HG03558 (cell line): Measurements from ENCODE around the gene CCDC80.

Experiments used
- ATAC-seq: cut with Tn5 transposase; IDR thresholded peaks from one replicate; pipeline ENCODE4 v1.9.1; 2021; ENCODE audit warnings: moderate number of reproducible peaks; ENCODE audit not compliant: unreplicated experiment; ENCODE audit errors: extremely low read depth

CCDC80 gene, protein sequence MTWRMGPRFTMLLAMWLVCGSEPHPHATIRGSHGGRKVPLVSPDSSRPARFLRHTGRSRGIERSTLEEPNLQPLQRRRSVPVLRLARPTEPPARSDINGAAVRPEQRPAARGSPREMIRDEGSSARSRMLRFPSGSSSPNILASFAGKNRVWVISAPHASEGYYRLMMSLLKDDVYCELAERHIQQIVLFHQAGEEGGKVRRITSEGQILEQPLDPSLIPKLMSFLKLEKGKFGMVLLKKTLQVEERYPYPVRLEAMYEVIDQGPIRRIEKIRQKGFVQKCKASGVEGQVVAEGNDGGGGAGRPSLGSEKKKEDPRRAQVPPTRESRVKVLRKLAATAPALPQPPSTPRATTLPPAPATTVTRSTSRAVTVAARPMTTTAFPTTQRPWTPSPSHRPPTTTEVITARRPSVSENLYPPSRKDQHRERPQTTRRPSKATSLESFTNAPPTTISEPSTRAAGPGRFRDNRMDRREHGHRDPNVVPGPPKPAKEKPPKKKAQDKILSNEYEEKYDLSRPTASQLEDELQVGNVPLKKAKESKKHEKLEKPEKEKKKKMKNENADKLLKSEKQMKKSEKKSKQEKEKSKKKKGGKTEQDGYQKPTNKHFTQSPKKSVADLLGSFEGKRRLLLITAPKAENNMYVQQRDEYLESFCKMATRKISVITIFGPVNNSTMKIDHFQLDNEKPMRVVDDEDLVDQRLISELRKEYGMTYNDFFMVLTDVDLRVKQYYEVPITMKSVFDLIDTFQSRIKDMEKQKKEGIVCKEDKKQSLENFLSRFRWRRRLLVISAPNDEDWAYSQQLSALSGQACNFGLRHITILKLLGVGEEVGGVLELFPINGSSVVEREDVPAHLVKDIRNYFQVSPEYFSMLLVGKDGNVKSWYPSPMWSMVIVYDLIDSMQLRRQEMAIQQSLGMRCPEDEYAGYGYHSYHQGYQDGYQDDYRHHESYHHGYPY

DNA sequence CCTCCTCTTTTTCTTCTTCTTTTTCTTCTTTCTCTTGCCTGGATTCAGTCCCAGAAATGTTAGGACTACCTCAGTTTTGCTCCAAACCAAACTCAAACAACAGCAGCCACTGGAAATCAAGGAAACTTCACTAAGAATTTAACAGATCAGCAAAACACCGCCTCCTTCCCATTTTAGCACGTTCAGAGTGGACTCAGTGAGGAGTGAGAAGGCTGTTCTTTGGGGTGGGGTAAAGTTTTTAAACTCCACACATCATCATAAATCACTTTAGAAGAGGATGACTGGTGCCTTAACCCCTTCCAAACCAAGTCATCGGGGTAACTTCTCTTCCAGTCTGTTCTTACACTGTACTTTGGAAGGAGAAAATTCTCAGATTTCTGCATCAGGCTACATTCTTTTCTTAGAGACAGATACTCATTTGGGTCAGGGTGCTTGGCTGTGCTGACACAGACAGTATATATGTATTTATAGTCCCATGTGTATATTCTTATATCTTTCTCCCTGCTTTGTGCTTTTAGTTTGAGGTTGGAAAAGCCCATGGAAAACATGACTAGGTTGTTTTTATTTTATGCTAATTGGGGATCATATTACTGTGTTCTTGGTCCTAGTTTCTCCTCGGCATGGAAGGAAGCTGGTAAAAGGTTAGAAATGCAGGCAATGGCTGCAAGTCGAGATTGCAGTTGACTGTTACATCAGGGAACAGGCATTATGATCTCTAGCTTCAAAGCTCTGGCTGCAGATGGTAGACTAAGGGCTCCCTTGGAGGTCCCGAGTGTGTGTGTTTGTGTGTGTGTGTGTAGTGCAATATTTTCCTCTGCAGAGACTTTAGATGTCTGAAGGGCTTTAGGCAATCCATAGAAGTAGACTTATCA is at the start of gene CCDC80:
Gene CCDC80, minus strand, starts transcription at position 214 of the 872 bp plus-strand sequence. CDS start 1,238 bp downstream, outside the sequence.
- ATAC-seq = no peak

DNA sequence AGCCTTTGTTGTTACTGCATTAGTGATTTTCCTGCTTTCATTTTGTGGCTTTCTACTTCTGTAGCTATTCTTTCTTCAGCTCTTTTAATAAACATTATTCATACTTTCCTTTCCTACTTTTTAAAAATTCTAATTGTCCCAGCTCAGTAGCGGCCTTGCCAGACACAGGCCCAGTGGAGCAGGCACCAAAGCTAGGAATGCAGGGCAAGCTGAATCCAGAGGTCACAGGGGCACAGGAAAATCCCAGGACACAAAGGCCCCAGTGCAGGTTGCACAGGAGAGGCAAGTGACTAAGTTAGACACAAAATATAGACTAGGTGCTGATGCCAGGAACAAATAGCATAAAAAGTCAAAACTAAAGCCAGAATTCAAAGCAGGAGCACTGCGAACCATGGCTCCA is 49.0 kb upstream of the CCDC80 start:
- ATAC-seq = no peak

- no peak for ATAC-seq
Observed at GRCh38 chr3:112689385-112689784, 48.4 kb upstream of the CCDC80 start.

GRCh38 chr3:112688819-112689218 is 47.9 kb upstream of the CCDC80 start:
- no peak for ATAC-seq

DNA sequence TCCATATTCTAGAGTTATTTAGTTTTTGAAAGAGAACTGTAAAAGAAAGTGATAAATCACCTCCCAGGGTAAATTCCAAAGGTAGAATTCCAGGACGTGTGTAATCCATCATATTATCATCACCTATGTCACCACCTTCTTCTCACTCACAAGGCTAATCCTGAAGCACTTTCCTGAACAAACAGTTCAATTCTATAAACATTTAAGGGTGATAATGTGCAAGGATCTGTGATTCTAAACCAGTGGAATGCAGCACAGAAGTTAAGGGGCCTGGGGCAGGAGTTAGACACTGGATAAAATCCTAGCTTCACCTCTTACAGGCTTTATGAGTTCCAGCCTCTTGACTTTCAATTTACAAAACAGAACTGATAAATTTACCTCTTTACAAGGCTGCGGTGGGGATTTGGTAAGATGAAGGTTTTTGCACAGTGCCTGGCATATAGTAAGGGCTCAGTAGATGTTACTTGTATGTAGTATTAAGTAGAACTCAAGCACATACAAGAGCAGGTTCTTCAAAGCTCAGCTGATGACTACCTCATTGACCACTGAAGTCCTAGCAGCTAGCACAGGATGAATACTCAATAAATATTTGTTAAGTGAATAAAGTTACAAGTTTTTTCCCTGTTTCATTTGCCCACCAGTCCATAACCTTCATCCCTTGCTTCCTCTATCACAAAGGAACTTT is 47.3 kb upstream of the CCDC80 start:
- no peak for ATAC-seq

DNA sequence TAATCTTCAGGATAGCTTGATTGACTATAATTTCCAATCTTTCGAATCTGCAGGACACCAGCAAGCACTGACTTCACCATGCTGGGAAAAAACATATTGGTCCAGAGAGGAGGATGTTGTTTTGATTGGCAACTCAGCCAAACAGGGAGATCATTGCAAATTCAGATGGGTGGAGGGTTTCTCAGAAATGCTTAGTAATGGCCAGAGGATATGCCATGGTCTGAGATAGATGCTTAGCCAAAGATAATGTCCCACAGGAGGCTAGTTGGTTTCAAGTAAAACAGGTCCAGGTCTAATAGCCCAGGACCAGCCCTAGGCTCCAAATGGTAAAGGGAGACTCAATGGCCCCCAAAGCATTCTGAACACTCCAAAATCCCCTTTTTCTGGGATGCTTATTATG is 46.7 kb upstream of the CCDC80 start:
- no peak for ATAC-seq

GRCh38 chr3:112687211-112687610 is 46.3 kb upstream of the CCDC80 start:
- ATAC-seq = no peak

- ATAC-seq = no peak
Observed at GRCh38 chr3:112685956-112686799, 45.2 kb upstream of the CCDC80 start.

DNA sequence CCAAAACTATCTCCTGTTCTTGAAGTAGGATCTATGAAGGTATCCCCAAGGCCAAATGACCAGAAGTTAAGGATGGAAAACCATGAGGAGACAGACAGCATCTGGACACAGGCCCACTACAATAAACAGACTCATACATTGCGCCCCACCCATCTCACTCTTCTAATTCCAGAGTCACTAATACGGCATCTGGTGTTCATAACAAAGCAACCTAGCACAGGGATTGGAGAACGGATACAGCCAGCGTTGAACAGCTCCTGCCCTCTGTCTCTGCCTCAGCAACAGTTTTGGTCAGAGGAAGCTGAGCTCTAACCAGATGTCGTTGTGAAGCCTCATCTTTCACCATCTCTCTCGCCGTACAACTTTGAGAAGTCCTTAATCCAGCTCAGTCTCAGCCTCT is 44.5 kb upstream of the CCDC80 start:
- no peak for ATAC-seq

DNA sequence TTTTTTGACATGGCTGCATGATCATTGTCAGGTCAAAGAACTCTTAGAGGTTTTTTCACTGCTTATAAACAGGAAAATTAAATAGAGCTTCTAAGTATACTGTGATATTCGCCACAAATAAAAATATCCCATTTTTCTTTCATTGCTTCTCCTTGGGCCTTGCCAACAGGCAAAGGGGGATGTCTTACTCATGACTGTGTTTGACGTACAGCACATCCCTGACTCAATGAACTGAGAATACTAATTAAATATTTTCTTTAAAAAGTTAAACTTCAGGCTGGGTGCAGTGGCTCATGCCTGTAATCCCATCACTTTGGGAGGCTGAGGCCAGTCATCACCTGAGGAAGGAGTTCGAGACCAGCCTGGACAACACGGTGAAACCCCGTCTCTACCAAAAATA is 41.4 kb upstream of the CCDC80 start:
- no peak for ATAC-seq

DNA sequence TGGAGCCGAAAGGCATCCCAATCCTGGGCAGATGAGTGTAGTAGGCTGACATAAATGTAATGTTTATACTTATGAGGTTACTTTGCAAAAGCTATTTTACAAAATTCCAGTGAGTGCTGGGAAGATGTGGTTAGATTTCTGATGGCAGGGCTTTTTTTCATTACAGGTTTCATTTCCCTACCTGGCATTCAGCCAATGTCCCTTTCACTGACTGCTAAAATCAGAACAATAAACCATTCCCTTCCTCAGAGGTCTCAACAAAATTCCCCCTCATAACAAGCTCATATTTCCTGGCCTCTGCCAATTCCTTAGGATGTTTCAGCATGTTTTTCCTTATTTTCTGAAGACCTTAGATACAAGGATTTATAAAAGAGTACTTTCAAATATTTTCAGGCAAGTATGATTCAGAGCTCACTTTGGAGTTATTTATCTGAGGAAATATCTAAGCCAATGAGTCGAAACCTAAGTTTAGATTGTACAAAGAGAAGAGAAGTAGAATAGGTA is 40.9 kb upstream of the CCDC80 start:
- no peak for ATAC-seq

DNA sequence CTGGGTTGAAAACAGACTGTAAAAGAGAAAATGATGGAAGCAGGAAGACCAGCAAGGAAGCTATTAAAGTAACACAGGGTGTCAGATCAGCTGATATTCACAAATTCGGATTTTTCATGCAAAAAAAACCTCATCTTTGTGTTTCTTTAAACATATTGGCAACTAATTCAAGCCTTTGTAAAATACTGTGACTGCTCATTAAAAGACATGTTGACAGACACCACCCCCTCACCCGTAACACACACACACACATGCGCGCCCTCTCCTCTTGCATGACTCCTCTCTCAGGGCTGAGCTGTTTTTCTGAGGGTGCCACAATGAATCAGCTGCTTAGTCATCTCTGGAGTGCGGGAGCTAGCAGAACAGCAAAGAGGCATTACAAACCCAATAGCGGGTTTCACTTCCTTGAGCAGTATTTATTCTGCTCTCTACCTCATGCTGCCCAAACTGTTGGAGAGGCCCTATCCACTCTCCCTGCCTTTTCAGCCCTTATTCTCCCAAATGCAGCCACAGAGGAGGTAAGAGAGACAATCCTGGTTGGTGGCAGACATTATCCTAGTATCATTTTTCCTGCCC is 35.8 kb upstream of the CCDC80 start:
- peak; percentile 100 for ATAC-seq

DNA sequence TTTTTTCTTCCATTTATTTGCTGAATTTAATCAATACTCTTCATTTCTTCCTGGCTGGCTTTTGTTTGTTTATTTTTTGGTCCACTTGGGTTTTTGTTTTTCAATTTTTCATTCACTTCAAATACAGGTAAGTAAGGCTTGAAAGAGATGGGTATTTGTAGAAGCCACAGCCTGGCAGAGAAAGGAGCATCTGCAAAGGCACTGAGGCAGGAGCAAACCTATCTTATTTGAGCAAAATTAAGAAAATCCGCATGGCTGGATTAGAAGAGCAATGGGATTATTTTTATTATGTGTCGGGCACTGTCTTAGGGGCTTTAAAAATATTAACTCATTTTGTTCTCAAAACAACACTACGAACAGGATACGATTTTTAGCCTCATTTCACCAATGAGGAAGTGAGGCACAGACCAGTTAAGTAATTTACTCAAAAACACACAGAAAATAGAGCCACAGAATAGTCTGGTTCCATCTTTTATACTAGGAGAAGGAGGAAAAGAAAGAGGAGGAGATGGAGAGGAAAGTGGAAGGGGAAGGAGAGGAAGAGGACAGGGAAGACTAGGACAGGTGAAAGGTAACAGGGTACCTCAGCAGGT is 35.1 kb upstream of the CCDC80 start:
- no peak for ATAC-seq

- ATAC-seq = no peak
Observed at GRCh38 chr3:112675349-112675748, 34.4 kb upstream of the CCDC80 start.

DNA sequence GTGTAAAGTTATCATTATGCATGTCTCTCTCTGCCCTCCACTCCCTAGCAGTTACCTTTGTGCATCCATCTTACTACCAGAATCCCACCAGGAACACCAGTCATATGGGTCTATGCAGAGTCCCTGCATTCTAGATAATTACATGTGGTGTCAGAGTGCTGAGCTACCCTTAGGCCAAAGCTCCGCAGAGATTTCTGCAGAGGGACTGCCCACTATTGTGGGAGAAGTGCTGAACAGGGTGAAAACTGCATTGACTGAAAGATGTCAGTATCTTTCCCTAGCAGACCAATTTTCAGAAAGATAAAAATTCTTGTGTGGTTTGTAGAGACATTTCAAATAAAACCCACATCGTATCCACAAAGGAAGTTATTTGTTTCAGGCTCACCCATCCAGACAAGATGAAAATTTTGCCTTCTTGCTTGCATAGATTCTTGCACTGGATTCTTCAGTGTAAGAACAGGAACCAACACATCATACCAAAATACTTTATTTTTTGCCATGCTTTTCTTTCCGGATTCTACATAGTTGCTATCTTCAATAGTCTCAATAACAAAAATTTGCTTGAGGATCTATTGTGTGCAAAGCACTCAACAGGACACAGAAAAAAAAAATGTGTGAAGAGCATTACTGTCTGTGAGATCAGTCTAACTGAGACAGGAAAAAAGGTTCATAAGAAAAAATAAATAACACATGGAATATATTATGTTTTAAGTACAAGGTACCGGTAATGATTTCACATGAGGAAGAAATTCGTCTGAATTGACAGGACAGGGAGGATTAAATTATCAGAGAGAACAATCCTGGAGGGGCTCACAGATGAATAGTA is 32.0 kb upstream of the CCDC80 start:
- no peak for ATAC-seq

DNA sequence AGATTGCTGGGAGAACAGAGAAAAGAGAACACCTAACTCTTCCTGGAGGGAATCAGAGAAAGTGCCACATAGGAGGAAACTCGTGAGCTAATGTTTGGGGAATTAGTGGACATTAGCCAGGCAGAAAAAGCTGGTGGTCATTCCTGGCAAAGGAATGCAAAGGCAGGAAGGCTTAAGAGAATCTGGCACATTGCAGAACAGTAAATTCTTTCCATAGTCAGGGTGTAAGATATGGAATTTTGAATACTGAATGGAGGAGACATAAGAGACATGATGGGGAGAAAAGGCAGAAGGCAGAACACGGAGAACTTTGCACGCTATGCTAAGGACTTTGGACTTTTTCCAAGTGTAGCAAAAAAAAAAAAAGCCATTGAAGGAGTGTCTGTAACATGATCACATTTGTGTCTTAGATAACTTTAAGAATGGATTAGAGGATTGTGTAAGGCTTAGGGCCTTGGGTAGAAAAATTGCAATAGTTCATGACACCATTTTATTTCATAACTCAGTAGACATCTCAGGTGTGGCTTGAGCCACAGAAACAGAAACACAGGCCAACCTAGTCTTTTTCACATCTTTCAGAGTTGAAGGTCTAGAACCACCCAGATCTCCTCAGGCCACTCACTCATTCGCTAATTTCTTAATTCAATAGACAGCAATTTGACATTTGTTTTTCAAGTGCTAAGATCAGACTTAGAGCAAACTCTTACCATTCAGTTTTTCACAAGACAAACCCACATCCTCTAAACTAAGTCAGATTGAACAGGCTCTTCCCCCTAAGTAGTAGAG is 31.2 kb upstream of the CCDC80 start:
- no peak for ATAC-seq
